ENCODE measurements around the gene NKIRAS1.
"Not testable (repeated sequence)": the region's sequence is repeated elsewhere in the genome, so short reads cannot be mapped to it uniquely, and the experiment has no call there.

The NKIRAS1 gene

GRCh38 chr3:23941440-23941839, 24.6 kb upstream of the NKIRAS1 start:
- in situ Hi-C loops (cut with MboI; ENCODE audit: low sequenced_read_pairs), result no loop called here

GRCh38 chr3:23940775-23941174, 24.0 kb upstream of the NKIRAS1 start:
- in situ Hi-C loops (cut with MboI; ENCODE audit: low sequenced_read_pairs), result no loop called here

- in situ Hi-C loops (cut with MboI; ENCODE audit: low sequenced_read_pairs), result no loop called here
These were observed 21.9 kb upstream of the NKIRAS1 start for GRCh38 chr3:23938688-23939087.

- in situ Hi-C loops (cut with MboI; ENCODE audit: low sequenced_read_pairs), result no loop called here
These were observed 20.5 kb upstream of the NKIRAS1 start for GRCh38 chr3:23937296-23937695.

- in situ Hi-C loops (cut with MboI; ENCODE audit: low sequenced_read_pairs), result no loop called here
These were observed 17.5 kb upstream of the NKIRAS1 start for GRCh38 chr3:23934253-23934652.

- in situ Hi-C loops (cut with MboI; ENCODE audit: low sequenced_read_pairs), result no loop called here
These were observed 15.8 kb upstream of the NKIRAS1 start for GRCh38 chr3:23932571-23932970.

- in situ Hi-C loops (cut with MboI; ENCODE audit: low sequenced_read_pairs), result no loop called here
These were observed 14.8 kb upstream of the NKIRAS1 start for GRCh38 chr3:23931597-23931996.

- in situ Hi-C loops (cut with MboI; ENCODE audit: low sequenced_read_pairs), result no loop called here
These were observed 11.7 kb upstream of the NKIRAS1 start for GRCh38 chr3:23928524-23928923.

GRCh38 chr3:23926736-23927135, 9.9 kb upstream of the NKIRAS1 start:
- in situ Hi-C loops (cut with MboI; ENCODE audit: low sequenced_read_pairs), result no loop called here

GRCh38 chr3:23926246-23926645, 9.5 kb upstream of the NKIRAS1 start:
- in situ Hi-C loops (cut with MboI; ENCODE audit: low sequenced_read_pairs), result no loop called here

GRCh38 chr3:23923786-23924185, 7.0 kb upstream of the NKIRAS1 start:
- in situ Hi-C loops (cut with MboI; ENCODE audit: low sequenced_read_pairs), result no loop called here

GRCh38 chr3:23921052-23921511, 4.3 kb upstream of the NKIRAS1 start:
- in situ Hi-C loops (cut with MboI; ENCODE audit: low sequenced_read_pairs), result no loop called here

- in situ Hi-C loops (cut with MboI; ENCODE audit: low sequenced_read_pairs), result no loop called here
These were observed 3.4 kb upstream of the NKIRAS1 start for GRCh38 chr3:23920151-23920655.

- in situ Hi-C loops (cut with MboI; ENCODE audit: low sequenced_read_pairs), result no loop called here
These were observed 2.8 kb upstream of the NKIRAS1 start for GRCh38 chr3:23919628-23920027.

- in situ Hi-C loops (cut with MboI; ENCODE audit: low sequenced_read_pairs), result not testable (repeated sequence)
These were observed 1.5 kb upstream of the NKIRAS1 start for GRCh38 chr3:23918331-23918730.

GRCh38 chr3:23917679-23918303, 1.0 kb upstream of the NKIRAS1 start:
- in situ Hi-C loops (cut with MboI; ENCODE audit: low sequenced_read_pairs), result not testable (repeated sequence)

- in situ Hi-C loops (cut with MboI; ENCODE audit: low sequenced_read_pairs), result no loop called here
These were observed 471 bp downstream of the NKIRAS1 start for GRCh38 chr3:23916152-23916885.

GRCh38 chr3:23915537-23916108, 1.2 kb downstream of the NKIRAS1 start:
- in situ Hi-C loops (cut with MboI; ENCODE audit: low sequenced_read_pairs), result no loop called here

- in situ Hi-C loops (cut with MboI; ENCODE audit: low sequenced_read_pairs), result no loop called here
These were observed 2.7 kb downstream of the NKIRAS1 start for GRCh38 chr3:23913873-23914743.

- in situ Hi-C loops (cut with MboI; ENCODE audit: low sequenced_read_pairs), result no loop called here
These were observed 3.6 kb downstream of the NKIRAS1 start for GRCh38 chr3:23913182-23913581.

GRCh38 chr3:23912335-23912734, 4.5 kb downstream of the NKIRAS1 start:
- in situ Hi-C loops (cut with MboI; ENCODE audit: low sequenced_read_pairs), result not testable (repeated sequence)
